Pancreas (tissue), 10 donors: ENCODE measurements around the gene CHMP6. TPM values are rescaled to one million over a fixed set of nuclear protein-coding genes. Genes with fewer than 3 reads are reported as not detected.

Source experiments
- ATAC-seq, 4 donors: fragments of 200-7000 bp; cut with Tn5 transposase; one replicate each; pipeline versions ENCODE4 v1.8.0 to v1.9.1; 2020; ENCODE audit warnings: mild to moderate bottlenecking in 4 of 4, moderate library complexity in 4 of 4
- DNase-seq, 6 donors: peaks; one replicate each; pipeline ENCODE4 v3.0.0-alpha.2; 2020
- FAIRE-seq: peaks from 2 replicates; lab custom pipeline; 2012; peaks lifted over from hg19 to GRCh38; lab: Jason Lieb, UNC
- H3K27ac ChIP-seq, 4 donors: fragments of 200-600 bp; sonication (generic); 1 replicate in 3 of 4; 2 replicates in 1 of 4; pipeline versions ENCODE4 v1.5.0 to v1.8.0; 2020
- H3K27me3 ChIP-seq, 4 donors: fragments of 200-600 bp; one replicate each; pipeline ENCODE4 v1.8.0; 2021
- H3K36me3 ChIP-seq, 3 donors: fragments of 200-600 bp; sonication (generic) in 1 of 3; one replicate each; pipeline versions ENCODE4 v1.5.0 to v1.8.0; 2020 to 2021
- H3K4me1 ChIP-seq, 3 donors: fragments of 200-600 bp; one replicate each; pipeline ENCODE4 v1.8.0; 2021
- H3K4me3 ChIP-seq, 4 donors: fragments of 200-600 bp; sonication (generic) in 2 of 4; one replicate each; pipeline versions ENCODE4 v1.5.0 to v1.8.0; 2020 to 2021
- H3K9me3 ChIP-seq, 4 donors: fragments of 200-600 bp; one replicate each; pipeline ENCODE4 v1.8.0; 2021
- WGBS, 2 donors: extraction: QIAGEN DNeasy Blood & Tissue Kit; methylation state at CpG; one replicate each; pipeline ENCODE4 v1.1.7; 2013; 5-methylcytosine and 5-hydroxymethylcytosine counted together
- intact Hi-C, 3 donors: fragments of 100-400 bp; cut with DNase I; formaldehyde crosslinking; loops; one replicate each; pipeline versions ENCODE4 v1.11.1 to v1.14.2; 2022
- polyA plus RNA-seq, 2 donors: library from polyadenylated mRNA; stranded (reverse); fragments of 200-250 nt; gene quantifications; one replicate each; pipeline ENCODE4 v1.2.3, GENCODE V29; 2013
- total RNA-seq, 6 donors: library from RNA; stranded (reverse); fragmentation: NEBNext Ultra II Directional in 4 of 6; extraction: Animal tissue kit (Norgen Biotek cat#: 25700) in 4 of 6; gene quantifications; one replicate each; pipeline versions ENCODE4 v1.2.1 to v1.2.4, GENCODE V29; 2021 to 2023
- TF ChIP-seq, protein P1 (sequence below), 4 donors: fragments of 200-600 bp; sonication (generic) in 3 of 4; IDR thresholded peaks; one replicate each; pipeline versions ENCODE4 v1.5.0 to v1.8.0; 2021; ENCODE audit warnings: antibody characterized with exemption in 4 of 4
- donor health status: healthy with polysubstance abuse.
- donor health status: DM: no; HTN: no; CAD: no; lungs with moderate emphysema.
- donor health status: DM: no; HTN: no; CAD: no.
- donor health status: control.
- donor health status: control.
- donor health status: Bipolar disorder and iron deficiency.
- donor health status: DM: yes; HTN: yes; CAD: no.
- donor health status: DM: no; HTN: no; CAD: no.
- donor health status: DM: no; HTN: no; CAD: no.
- donor health status: DM: yes; HTN: yes; CAD: no.

CHMP6 gene
- total and polyA plus RNA-seq, 8 donors = 9.5 to 30.8 (median 13.8) TPM

GRCh38 chr17:81000334-81000630 lies 8.6 kb downstream of the CHMP6 start:
- WGBS, 2 donors = 89 to 90% methylated on average over 8 of the region's 8 CpGs
- H3K4me3 ChIP-seq = no peak overlapping the region
- intact Hi-C loops = no loop called here
- peaks cover 4 to 44% (median 5%) of the 10 kb centered on the region in 3 donors for H3K36me3 ChIP-seq
- no peak overlapping the region for H3K27ac ChIP-seq
- peaks cover 8 to 19% (median 19%) of the 10 kb centered on the region in 3 donors for H3K4me1 ChIP-seq
- TF ChIP-seq, protein P1, sequence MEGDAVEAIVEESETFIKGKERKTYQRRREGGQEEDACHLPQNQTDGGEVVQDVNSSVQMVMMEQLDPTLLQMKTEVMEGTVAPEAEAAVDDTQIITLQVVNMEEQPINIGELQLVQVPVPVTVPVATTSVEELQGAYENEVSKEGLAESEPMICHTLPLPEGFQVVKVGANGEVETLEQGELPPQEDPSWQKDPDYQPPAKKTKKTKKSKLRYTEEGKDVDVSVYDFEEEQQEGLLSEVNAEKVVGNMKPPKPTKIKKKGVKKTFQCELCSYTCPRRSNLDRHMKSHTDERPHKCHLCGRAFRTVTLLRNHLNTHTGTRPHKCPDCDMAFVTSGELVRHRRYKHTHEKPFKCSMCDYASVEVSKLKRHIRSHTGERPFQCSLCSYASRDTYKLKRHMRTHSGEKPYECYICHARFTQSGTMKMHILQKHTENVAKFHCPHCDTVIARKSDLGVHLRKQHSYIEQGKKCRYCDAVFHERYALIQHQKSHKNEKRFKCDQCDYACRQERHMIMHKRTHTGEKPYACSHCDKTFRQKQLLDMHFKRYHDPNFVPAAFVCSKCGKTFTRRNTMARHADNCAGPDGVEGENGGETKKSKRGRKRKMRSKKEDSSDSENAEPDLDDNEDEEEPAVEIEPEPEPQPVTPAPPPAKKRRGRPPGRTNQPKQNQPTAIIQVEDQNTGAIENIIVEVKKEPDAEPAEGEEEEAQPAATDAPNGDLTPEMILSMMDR (IDR thresholded peaks at IDR 0.05) = no peak
- DNase-seq = peak in 1 of 6 donors; percentile 70
- no peaks in the 10 kb centered on the region for H3K9me3 ChIP-seq
- no peak for ATAC-seq
- H3K27me3 ChIP-seq = peaks cover 0 to 5% (median 0%) of the 10 kb centered on the region in 4 donors
- FAIRE-seq = no peak

- DNase-seq (peak in 3 of 6 donors; percentile 35 to 73 (median 57)), ATAC-seq (peak; percentile 36 to 65 (median 50))
Measured at GRCh38 chr17:81000631-81001357, 9.2 kb downstream of the CHMP6 start.

DNA sequence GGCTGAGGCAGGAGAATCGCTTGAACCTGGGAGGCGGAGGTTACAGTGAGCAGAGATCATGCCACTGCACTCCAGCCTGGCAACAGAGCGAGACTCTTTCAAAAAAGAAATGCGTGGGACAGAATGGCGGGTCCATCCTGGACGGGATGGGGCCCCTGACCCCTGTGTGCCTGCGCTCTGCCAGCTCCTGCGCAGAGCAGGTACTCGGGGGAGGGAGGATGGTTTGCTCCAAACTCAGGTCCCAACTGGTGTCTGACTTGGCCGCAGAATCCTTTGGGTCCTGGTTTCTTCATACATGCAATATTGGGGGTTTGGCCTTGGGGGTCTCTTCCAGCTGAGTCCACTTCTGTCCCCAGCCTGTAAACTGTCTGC lies 10.4 kb downstream of the CHMP6 start:
- H3K4me1 ChIP-seq = peaks cover 8 to 19% (median 19%) of the 10 kb centered on the region in 3 donors
- H3K27me3 ChIP-seq = peaks cover 0 to 5% (median 0%) of the 10 kb centered on the region in 4 donors
- no peak overlapping the region for H3K4me3 ChIP-seq
- H3K36me3 ChIP-seq = peaks cover 0 to 29% (median 4%) of the 10 kb centered on the region in 3 donors
- ATAC-seq (no peak), DNase-seq (peak in 1 of 6 donors; percentile 39), FAIRE-seq (no peak)
- no peaks in the 10 kb centered on the region for H3K9me3 ChIP-seq
- TF ChIP-seq, protein P1 (IDR thresholded peaks at IDR 0.05) = no peak
- no peak overlapping the region for H3K27ac ChIP-seq
- intact Hi-C loops = no loop called here
- 71 to 74% methylated on average over 10 of the region's 10 CpGs for WGBS, 2 donors

More at GRCh38 chr17:81000631-81001357, 9.2 kb downstream of the CHMP6 start:
- Histone ChIP-seq H3K4me3 (no peak overlapping the region), H3K4me1 (peaks cover 8 to 19% (median 19%) of the 10 kb centered on the region in 3 donors), H3K36me3 (peaks cover 4 to 40% (median 5%) of the 10 kb centered on the region in 3 donors), H3K27ac (no peak overlapping the region), H3K9me3 (no peaks in the 10 kb centered on the region), H3K27me3 (peaks cover 0 to 5% (median 0%) of the 10 kb centered on the region in 4 donors)
- TF ChIP-seq, protein P1 (IDR thresholded peaks at IDR 0.05) = no peak
- FAIRE-seq = no peak
- intact Hi-C loops = no loop called here
- 48 to 49% methylated on average over 18 of the region's 18 CpGs for WGBS, 2 donors

DNA sequence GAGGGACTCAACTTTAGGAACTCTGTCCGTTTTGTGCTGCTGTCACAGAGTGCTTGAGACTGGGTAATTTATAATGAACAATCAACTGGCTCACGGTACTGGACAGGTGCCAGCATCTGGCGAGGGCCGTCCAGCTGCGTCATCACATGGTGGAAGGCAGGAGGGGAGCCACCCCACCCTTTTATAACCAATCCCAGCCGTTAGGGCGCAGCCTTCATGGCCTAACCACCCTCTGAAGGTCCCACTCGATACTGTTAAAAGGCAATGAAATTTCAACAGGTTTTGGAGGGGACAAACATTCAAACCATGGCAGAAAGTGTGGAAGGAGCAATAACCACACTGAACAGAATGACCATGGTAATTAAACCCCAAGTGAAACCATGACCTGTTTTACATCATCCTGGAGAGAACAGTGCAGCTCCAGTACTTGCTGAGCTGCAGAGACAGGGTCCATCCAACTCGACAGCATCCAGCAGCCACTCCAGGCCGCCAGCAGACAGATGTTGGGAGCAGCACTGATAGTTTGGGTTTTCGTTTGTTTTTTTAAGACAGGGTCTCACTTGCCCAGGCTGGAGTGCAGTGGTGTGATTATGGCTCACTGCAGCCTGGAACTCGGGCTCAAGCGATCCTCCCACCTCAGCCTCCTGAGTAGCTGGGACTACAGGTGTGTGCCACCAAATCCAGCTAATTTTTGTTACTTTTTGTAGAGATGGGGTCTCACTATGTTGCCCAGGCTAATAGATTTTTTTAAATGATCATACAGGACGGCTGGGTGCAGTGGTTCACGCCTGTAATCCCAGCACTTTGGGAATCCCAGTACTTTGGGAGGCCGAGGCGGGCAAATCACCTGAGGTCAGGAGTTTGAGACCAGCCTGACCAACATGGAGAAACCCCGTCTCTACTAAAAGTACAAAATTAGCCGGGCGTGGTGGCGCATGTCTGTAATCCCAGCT lies 11.0 kb downstream of the CHMP6 start:
- FAIRE-seq = no peak

More for the DNA sequence above, 11.0 kb downstream of the CHMP6 start:
- Histone ChIP-seq H3K27ac (no peak overlapping the region), H3K9me3 (no peaks in the 10 kb centered on the region), H3K36me3 (peaks cover 0 to 22% (median 0%) of the 10 kb centered on the region in 3 donors), H3K27me3 (peaks cover 0 to 5% (median 0%) of the 10 kb centered on the region in 4 donors), H3K4me3 (no peak overlapping the region), H3K4me1 (peaks cover 8 to 19% (median 19%) of the 10 kb centered on the region in 3 donors)
- peak in 3 of 6 donors; percentile 67 to 82 (median 69) for DNase-seq
- WGBS, 2 donors = 49% methylated on average over 21 of the region's 21 CpGs
- TF ChIP-seq, protein P1 (IDR thresholded peaks at IDR 0.05) = no peak
- peak; percentile 20 to 42 (median 27) for ATAC-seq
- intact Hi-C loops = no loop called here
